ENCODE data around the gene PRPF19.

DNA sequence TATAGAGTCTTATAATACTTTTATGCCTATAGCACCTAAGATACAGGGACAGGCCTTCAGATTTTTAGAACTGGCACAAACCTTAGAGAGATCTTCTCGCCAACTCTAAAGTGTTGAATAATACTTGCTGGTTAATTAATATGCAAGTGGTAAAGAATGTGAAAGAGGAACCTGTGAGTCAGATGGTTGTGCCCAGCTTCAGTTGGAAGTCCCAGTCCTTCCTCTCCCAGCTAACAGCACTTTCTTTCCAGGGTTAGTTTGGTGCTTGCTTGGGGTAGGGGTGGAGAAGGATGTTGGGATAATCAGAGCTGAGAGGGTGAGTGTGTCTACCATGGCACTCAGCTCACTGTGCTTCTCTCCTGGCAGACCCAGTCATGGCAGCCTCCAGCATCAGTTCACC, 12.9 kb upstream of the PRPF19 start:
- TF ChIP-seq, protein P1, sequence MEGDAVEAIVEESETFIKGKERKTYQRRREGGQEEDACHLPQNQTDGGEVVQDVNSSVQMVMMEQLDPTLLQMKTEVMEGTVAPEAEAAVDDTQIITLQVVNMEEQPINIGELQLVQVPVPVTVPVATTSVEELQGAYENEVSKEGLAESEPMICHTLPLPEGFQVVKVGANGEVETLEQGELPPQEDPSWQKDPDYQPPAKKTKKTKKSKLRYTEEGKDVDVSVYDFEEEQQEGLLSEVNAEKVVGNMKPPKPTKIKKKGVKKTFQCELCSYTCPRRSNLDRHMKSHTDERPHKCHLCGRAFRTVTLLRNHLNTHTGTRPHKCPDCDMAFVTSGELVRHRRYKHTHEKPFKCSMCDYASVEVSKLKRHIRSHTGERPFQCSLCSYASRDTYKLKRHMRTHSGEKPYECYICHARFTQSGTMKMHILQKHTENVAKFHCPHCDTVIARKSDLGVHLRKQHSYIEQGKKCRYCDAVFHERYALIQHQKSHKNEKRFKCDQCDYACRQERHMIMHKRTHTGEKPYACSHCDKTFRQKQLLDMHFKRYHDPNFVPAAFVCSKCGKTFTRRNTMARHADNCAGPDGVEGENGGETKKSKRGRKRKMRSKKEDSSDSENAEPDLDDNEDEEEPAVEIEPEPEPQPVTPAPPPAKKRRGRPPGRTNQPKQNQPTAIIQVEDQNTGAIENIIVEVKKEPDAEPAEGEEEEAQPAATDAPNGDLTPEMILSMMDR (IDR thresholded peaks at IDR 0.05), result no peak
- TF ChIP-seq POLR2A (IDR thresholded peaks at IDR 0.05), result no peak
